Mesenchymal stem cell (in vitro differentiated cells and primary cell): ENCODE data around the gene KCNQ4.

Experiments used
- DNase-seq: peaks from one replicate; pipeline ENCODE4 v3.0.0-alpha.2; 2013
- H2AFZ ChIP-seq: one replicate; pipeline ENCODE4 v1.6.1; 2013; ENCODE audit warnings: low read depth, mild to moderate bottlenecking, control low read depth, inconsistent platforms, low read length, moderate library complexity
- H2AK5ac ChIP-seq: 2 replicates; pipeline ENCODE4 v1.6.1; 2013; ENCODE audit warnings: low read length, moderate library complexity, mild to moderate bottlenecking, inconsistent platforms; ENCODE audit not compliant: severe bottlenecking
- H2BK120ac ChIP-seq: one replicate; pipeline ENCODE4 v1.6.1; 2013; ENCODE audit warnings: low read depth, mild to moderate bottlenecking, inconsistent platforms, low read length, moderate library complexity
- H2BK12ac ChIP-seq, 2 experiments: one replicate each; pipeline ENCODE4 v1.6.1; 2013; ENCODE audit warnings: inconsistent platforms in 2 of 2, low read length in 2 of 2, mild to moderate bottlenecking in 2 of 2, moderate library complexity in 2 of 2, control low read depth in 1 of 2
- H2BK15ac ChIP-seq: one replicate; pipeline ENCODE4 v1.6.1; 2013; ENCODE audit warnings: mild to moderate bottlenecking, low read depth, inconsistent platforms; ENCODE audit not compliant: poor library complexity, severe bottlenecking
- H2BK5ac ChIP-seq: 2 replicates; pipeline ENCODE4 v1.6.1; 2013; ENCODE audit warnings: low read depth, mild to moderate bottlenecking, low read length, control low read depth, inconsistent platforms; ENCODE audit not compliant: poor library complexity, severe bottlenecking
- H3K14ac ChIP-seq, 2 experiments: one replicate each; pipeline ENCODE4 v1.6.1; 2013; ENCODE audit warnings: inconsistent platforms in 2 of 2, low read length in 2 of 2, control low read depth in 1 of 2, mild to moderate bottlenecking in 1 of 2, moderate library complexity in 1 of 2
- H3K18ac ChIP-seq, 2 experiments: one replicate each; pipeline ENCODE4 v1.6.1; 2013; ENCODE audit warnings: inconsistent platforms in 2 of 2, low read length in 2 of 2, control low read depth in 1 of 2, low read depth in 1 of 2, mild to moderate bottlenecking in 1 of 2
- H3K23ac ChIP-seq, 2 experiments: one replicate each; pipeline ENCODE4 v1.6.1; 2013; ENCODE audit warnings: inconsistent platforms in 2 of 2, low read length in 2 of 2, mild to moderate bottlenecking in 2 of 2, moderate library complexity in 2 of 2, control low read depth in 1 of 2
- H3K27ac ChIP-seq: 2 replicates; pipeline ENCODE4 v1.5.1; 2013; ENCODE audit warnings: mild to moderate bottlenecking, moderate library complexity, low read length, control low read depth, inconsistent platforms; ENCODE audit not compliant: poor library complexity, severe bottlenecking
- H3K27me3 ChIP-seq, 2 experiments: 2 replicates each; pipeline versions ENCODE4 v1.6.1 to v1.7.0; 2013; ENCODE audit warnings: low read length in 2 of 2, mild to moderate bottlenecking in 2 of 2, moderate library complexity in 2 of 2, control low read depth in 1 of 2, inconsistent platforms in 1 of 2; ENCODE audit not compliant: control insufficient read depth in 1 of 2, insufficient read depth in 1 of 2
- H3K36me3 ChIP-seq, 2 experiments: 2 replicates each; pipeline versions ENCODE4 v1.6.1 to v1.7.0; 2013; ENCODE audit warnings: low read length in 2 of 2, control low read depth in 1 of 2, inconsistent platforms in 1 of 2, low read depth in 1 of 2, mild to moderate bottlenecking in 1 of 2; ENCODE audit not compliant: insufficient read depth in 2 of 2, control insufficient read depth in 1 of 2
- H3K4ac ChIP-seq, 2 experiments: one replicate each; pipeline ENCODE4 v1.6.1; 2013; ENCODE audit warnings: inconsistent platforms in 2 of 2, low read length in 2 of 2, mild to moderate bottlenecking in 2 of 2, moderate library complexity in 2 of 2, control low read depth in 1 of 2, low read depth in 1 of 2
- H3K4me1 ChIP-seq: 2 replicates; pipeline ENCODE4 v1.6.1; 2013; ENCODE audit warnings: low read depth, low read length, control low read depth; ENCODE audit not compliant: control insufficient read depth, insufficient read depth
- H3K4me2 ChIP-seq: 2 replicates; pipeline ENCODE4 v1.6.1; 2013; ENCODE audit warnings: low read length, mild to moderate bottlenecking, inconsistent platforms; ENCODE audit not compliant: poor library complexity, severe bottlenecking
- H3K4me3 ChIP-seq, 2 experiments: 2 replicates each; pipeline versions ENCODE4 v1.5.1 to v1.7.0; 2013; ENCODE audit warnings: low read length in 2 of 2, mild to moderate bottlenecking in 2 of 2, control low read depth in 1 of 2, low read depth in 1 of 2; ENCODE audit not compliant: insufficient read depth in 1 of 2
- H3K79me1 ChIP-seq: replicated peaks from 2 replicates; pipeline ENCODE4 v1.6.1; 2013; ENCODE audit warnings: mild to moderate bottlenecking, control low read depth, low read length, inconsistent platforms; ENCODE audit not compliant: poor library complexity, severe bottlenecking
- H3K9ac ChIP-seq: 2 replicates; pipeline ENCODE4 v1.7.0; 2013; ENCODE audit warnings: mild to moderate bottlenecking, low read length, moderate library complexity
- H3K9me3 ChIP-seq: 2 replicates; pipeline ENCODE4 v1.7.0; 2013; ENCODE audit warnings: mild to moderate bottlenecking, low read length; ENCODE audit not compliant: control insufficient read depth
- H4K8ac ChIP-seq: one replicate; pipeline ENCODE4 v1.6.1; 2013; ENCODE audit warnings: inconsistent platforms, mild to moderate bottlenecking, low read length, moderate library complexity
- H4K91ac ChIP-seq: one replicate; pipeline ENCODE4 v1.6.1; 2013; ENCODE audit warnings: mild to moderate bottlenecking, low read length, inconsistent platforms
- WGBS: methylation state at CpG from one replicate; pipeline ENCODE4 v1.1.7; 2013; ENCODE audit warnings: mixed read lengths; 5-methylcytosine and 5-hydroxymethylcytosine counted together

KCNQ4 gene

DNA sequence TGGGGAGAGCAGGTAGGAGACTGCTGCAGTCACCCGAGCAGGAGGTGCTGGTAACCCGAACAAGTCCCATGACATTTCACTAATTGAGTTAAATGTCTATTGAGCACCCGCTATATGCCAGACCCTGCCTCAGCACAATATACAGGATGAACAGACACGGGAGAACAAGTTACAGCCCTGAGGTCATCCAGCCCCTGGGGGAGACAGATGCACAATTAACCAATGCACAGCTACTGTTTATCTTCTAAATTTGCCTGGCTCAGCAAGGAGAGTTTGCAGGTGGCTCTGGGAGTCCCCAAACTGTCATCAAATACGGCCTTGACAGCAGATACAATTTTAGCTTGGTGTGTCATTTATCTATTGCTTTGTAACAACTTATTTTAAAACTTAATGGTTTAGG is 60.5 kb downstream of the KCNQ4 start:
- Histone ChIP-seq H2AK5ac (no peak overlapping the region), H2BK120ac (no peak overlapping the region), H2BK12ac (no peak overlapping the region), H3K27me3 (peaks cover 0 to 26% of the 10 kb centered on the region in 2 experiments), H3K14ac (no peak overlapping the region), H2BK15ac (no peak overlapping the region), H3K79me1 (no peaks in the 10 kb centered on the region), H3K23ac (no peak overlapping the region), H3K27ac (no peak overlapping the region), H3K9ac (no peak overlapping the region), H2BK5ac (no peak overlapping the region), H2AFZ (no peak overlapping the region), H3K36me3 (no peaks in the 10 kb centered on the region), H4K91ac (no peak overlapping the region), H3K4me1 (peaks cover 10% of the 10 kb centered on the region), H4K8ac (no peak overlapping the region), H3K4me3 (no peak overlapping the region), H3K4ac (no peak overlapping the region), H3K9me3 (peaks cover 12% of the 10 kb centered on the region), H3K18ac (no peak overlapping the region), H3K4me2 (no peak overlapping the region)
- no peak for DNase-seq
- WGBS = 79% methylated on average over 4 of the region's 5 CpGs

DNA sequence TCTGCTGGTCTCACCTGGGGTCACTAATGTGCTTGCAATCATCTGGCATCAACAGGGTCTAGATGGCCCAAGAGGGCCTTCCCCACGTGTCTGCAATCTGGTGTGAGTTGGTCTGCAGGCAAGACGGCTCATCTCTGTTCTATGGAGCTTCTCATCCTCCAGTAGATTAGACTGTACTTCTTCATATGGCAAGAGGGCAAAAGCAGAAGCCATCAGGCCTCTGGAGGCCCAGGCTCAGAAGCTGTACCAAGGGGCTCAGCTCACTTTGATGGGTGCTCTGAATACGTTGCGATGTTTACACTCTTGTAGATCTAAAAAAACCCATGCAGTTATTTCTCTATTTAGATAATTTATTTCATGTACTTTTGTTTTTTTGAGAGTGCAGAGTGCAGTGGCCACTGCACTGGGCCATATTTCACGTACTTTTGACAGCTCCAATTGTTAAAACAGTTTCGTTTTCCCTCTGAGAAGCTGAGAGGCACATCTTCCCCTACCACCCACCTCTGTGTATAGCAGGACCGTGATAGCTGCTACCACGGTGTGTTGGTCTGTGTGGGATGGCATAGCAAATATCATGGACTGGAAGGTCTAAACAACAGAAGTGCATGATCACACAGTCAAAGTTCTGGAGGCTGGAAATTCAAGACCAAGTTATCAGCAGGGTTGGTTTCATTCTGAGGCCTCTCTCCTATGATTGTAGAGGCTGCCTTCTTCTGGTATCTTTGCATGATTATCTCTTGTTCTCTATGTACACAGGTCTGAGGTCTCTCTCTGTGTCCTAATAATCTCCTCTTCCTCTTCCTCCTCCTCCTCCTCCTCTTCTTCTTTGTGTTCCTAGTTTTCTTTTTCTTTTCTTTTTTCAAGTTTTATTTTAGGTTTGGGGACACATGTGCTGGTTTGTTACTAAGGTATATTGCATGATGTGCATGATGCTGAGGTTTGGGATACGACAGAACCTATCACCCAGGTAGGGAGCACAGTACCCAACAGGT is 61.6 kb downstream of the KCNQ4 start:
- H3K36me3 ChIP-seq = no peaks in the 10 kb centered on the region
- no peak overlapping the region for H3K14ac ChIP-seq
- no peak overlapping the region for H4K8ac ChIP-seq
- no peak overlapping the region for H4K91ac ChIP-seq
- no peaks in the 10 kb centered on the region for H3K4me1 ChIP-seq
- no peak overlapping the region for H3K18ac ChIP-seq
- H3K9me3 ChIP-seq = peaks cover 12% of the 10 kb centered on the region
- no peak overlapping the region for H2BK15ac ChIP-seq
- no peaks in the 10 kb centered on the region for H3K79me1 ChIP-seq
- H3K27ac ChIP-seq = no peak overlapping the region
- H3K9ac ChIP-seq = no peak overlapping the region
- H2BK12ac ChIP-seq = no peak overlapping the region
- 69% methylated on average over 7 of the region's 9 CpGs for WGBS
- no peak overlapping the region for H2AFZ ChIP-seq
- H3K4me3 ChIP-seq = no peak overlapping the region
- H3K23ac ChIP-seq = no peak overlapping the region
- no peak overlapping the region for H3K4me2 ChIP-seq
- no peak overlapping the region for H2AK5ac ChIP-seq
- no peak overlapping the region for H2BK120ac ChIP-seq
- DNase-seq = no peak
- no peak overlapping the region for H3K4ac ChIP-seq
- H3K27me3 ChIP-seq = peaks cover 0 to 21% of the 10 kb centered on the region in 2 experiments
- H2BK5ac ChIP-seq = no peak overlapping the region

DNA sequence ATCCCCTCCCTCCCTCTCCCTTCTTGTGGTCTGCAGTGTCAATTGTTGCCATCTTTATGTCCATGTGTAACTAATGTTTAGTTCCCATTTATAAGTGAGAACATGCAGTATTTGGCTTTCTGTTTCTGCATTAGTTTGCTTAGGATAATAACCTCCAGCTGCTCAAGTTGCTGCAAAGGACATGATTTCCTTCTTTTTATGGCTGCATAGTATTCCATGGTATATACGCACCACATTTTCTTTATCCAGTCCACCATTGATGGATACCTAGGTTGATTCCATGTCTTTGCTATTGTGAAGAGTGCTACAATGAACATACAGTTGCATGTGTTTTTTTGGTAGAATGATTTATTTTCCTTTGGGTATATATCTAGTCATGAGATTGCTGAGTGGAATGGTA is 62.3 kb downstream of the KCNQ4 start:
- Histone ChIP-seq H2BK5ac (no peak overlapping the region), H3K27me3 (peaks cover 0 to 15% of the 10 kb centered on the region in 2 experiments), H2BK12ac (no peak overlapping the region), H3K9ac (no peak overlapping the region), H3K79me1 (no peaks in the 10 kb centered on the region), H3K4ac (no peak overlapping the region), H3K23ac (no peak overlapping the region), H4K8ac (no peak overlapping the region), H2AK5ac (no peak overlapping the region), H4K91ac (no peak overlapping the region), H3K4me1 (no peaks in the 10 kb centered on the region), H2BK15ac (no peak overlapping the region), H3K36me3 (no peaks in the 10 kb centered on the region), H3K9me3 (peaks cover 12% of the 10 kb centered on the region), H3K4me2 (no peak overlapping the region), H2AFZ (no peak overlapping the region), H3K18ac (no peak overlapping the region), H3K27ac (no peak overlapping the region), H3K14ac (no peak overlapping the region), H2BK120ac (no peak overlapping the region), H3K4me3 (no peak overlapping the region)
- DNase-seq = no peak
- WGBS = 100% methylated on average over 1 of the region's 1 CpG

DNA sequence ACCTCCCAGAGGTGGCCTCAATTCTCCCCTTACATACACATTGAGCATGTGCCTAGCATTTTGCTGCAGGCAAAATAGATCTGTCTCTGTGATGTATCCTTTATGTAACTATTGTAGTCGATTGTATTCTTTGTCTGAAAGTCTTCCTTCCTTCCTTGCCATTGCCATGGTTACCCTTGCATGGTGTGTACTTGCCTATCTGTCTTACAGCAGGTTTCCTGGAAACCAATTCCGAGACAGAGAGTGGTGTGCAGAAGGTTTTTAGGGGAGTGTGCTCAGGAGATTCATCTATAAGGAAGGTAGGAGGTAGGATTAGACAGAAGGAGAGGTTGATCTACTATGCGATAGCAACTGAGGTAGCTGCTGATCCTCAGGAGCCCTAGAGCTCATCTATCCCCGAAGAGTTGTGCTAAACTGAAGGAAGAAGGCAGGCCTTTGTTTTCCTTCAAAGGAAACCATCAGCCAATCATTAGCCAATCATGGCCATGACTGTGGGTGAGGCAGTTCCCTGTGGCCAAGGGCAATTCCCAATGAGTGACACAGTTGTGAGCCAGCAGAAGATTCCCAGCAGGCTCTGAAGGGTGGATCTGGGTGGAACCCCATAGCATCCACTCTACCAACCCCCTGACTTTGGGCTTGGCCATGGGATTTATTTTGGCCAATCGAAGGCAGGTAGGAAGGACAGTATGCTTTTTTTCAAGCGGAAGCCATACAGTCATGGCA is 63.6 kb downstream of the KCNQ4 start:
- peaks cover 0 to 7% of the 10 kb centered on the region in 2 experiments for H3K27me3 ChIP-seq
- H3K27ac ChIP-seq = no peak overlapping the region
- no peak for DNase-seq
- no peaks in the 10 kb centered on the region for H3K36me3 ChIP-seq
- no peak overlapping the region for H4K8ac ChIP-seq
- no peak overlapping the region for H3K18ac ChIP-seq
- H2BK120ac ChIP-seq = no peak overlapping the region
- no peak overlapping the region for H3K9ac ChIP-seq
- no peak overlapping the region for H2BK15ac ChIP-seq
- no peak overlapping the region for H2BK5ac ChIP-seq
- H3K14ac ChIP-seq = no peak overlapping the region
- no peak overlapping the region for H3K4me3 ChIP-seq
- H2AFZ ChIP-seq = no peak overlapping the region
- no peak overlapping the region for H4K91ac ChIP-seq
- peaks cover 11% of the 10 kb centered on the region for H3K9me3 ChIP-seq
- 86% methylated on average over 6 of the region's 6 CpGs for WGBS
- no peak overlapping the region for H3K23ac ChIP-seq
- H2AK5ac ChIP-seq = no peak overlapping the region
- no peaks in the 10 kb centered on the region for H3K79me1 ChIP-seq
- H3K4me2 ChIP-seq = no peak overlapping the region
- no peaks in the 10 kb centered on the region for H3K4me1 ChIP-seq
- no peak overlapping the region for H3K4ac ChIP-seq
- no peak overlapping the region for H2BK12ac ChIP-seq
